Activated naive CD4-positive, alpha-beta T cell treated with anti-CD3 and anti-CD28 coated beads, Interleukin-2, amount 50 U/mL, for 24 hours (primary cell): ENCODE results near the gene RNF144B.

Experiments used
- H3K27ac Mint-ChIP-seq: one replicate; pipeline ENCODE4 v1.8.0; 2021; ENCODE audit warnings: mild to moderate bottlenecking, mixed read lengths
- H3K27me3 Mint-ChIP-seq: one replicate; pipeline ENCODE4 v1.8.0; 2021; ENCODE audit warnings: mixed read lengths
- H3K36me3 Mint-ChIP-seq: one replicate; pipeline ENCODE4 v1.8.0; 2021; ENCODE audit warnings: mixed read lengths
- H3K4me1 Mint-ChIP-seq: one replicate; pipeline ENCODE4 v1.8.0; 2021; ENCODE audit warnings: mixed read lengths
- H3K4me3 Mint-ChIP-seq: one replicate; pipeline ENCODE4 v1.8.0; 2021; ENCODE audit warnings: mild to moderate bottlenecking, mixed read lengths
- H3K9me3 Mint-ChIP-seq: one replicate; pipeline ENCODE4 v1.8.0; 2021; ENCODE audit warnings: mixed read lengths

RNF144B gene

DNA sequence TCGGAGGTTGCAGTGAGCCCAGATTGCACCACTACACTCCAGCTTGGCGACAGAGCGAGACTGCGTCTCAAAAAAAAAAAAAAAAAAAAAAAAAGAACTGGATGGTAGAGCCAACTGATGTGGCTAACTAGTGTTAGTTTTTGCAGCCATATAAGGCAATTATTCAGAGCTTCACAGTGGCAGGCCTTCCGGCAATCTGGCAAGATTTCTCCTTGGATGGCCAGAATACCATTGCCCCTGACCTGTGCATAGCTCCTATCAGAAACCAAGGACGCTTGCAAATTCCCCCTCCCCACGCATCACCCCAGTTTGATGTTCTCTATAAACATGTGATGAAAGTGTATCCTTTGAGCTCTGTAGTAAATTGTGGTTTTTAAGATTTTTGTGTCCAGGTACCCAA, 127.0 kb downstream of the RNF144B start:
- H3K4me3 Mint-ChIP-seq, result no peak overlapping the region
- H3K4me1 Mint-ChIP-seq, result no peaks in the 10 kb centered on the region
- H3K27me3 Mint-ChIP-seq, result no peaks in the 10 kb centered on the region
- no peaks in the 10 kb centered on the region for H3K36me3 Mint-ChIP-seq
- H3K27ac Mint-ChIP-seq, result no peak overlapping the region
- no peaks in the 10 kb centered on the region for H3K9me3 Mint-ChIP-seq

DNA sequence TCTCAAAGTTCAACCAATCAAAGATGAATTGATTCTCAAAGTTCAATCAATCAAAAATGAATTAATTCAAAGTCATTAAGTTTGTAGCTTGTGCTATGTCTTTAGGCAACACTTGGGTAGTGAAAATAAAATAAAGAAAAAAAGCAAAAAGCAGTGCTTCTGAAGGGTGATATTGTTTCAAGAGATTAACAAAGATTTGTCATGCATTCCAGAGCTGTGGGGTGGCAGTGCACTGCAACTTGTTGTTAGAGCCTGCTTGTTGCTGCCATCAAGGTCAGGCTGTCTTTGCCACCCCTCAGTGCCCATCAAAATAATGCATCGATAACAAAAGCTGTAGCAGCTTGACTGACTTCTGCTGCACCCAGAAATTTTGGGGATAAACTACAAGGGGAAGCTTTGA, 128.6 kb downstream of the RNF144B start:
- Mint-ChIP-seq H3K4me1 (no peaks in the 10 kb centered on the region), H3K27me3 (no peaks in the 10 kb centered on the region), H3K36me3 (no peaks in the 10 kb centered on the region), H3K4me3 (no peak overlapping the region), H3K9me3 (no peaks in the 10 kb centered on the region), H3K27ac (no peak overlapping the region)
